ENCODE measurements around the gene IQSEC3.
A peak's percentile ranks its signal among the peaks of the same experiment; 100 is the strongest.

The IQSEC3 gene

GRCh38 chr12:147242-147641 is 80.7 kb downstream of the IQSEC3 start:
- H4K20me1 ChIP-seq (ENCODE audit: insufficient read depth, low read length), result no peaks in the 10 kb centered on the region
- no peak overlapping the region for H2AFZ ChIP-seq (ENCODE audit: low read depth, low read length)
- H3K27ac ChIP-seq (ENCODE audit: low read length), result no peak overlapping the region
- no peaks in the 10 kb centered on the region for H3K27me3 ChIP-seq (ENCODE audit: low read depth, low read length)
- H3K79me2 ChIP-seq (ENCODE audit: low read length), result no peaks in the 10 kb centered on the region
- no peak overlapping the region for H3K9ac ChIP-seq (ENCODE audit: low read length)
- no peaks in the 10 kb centered on the region for H3K36me3 ChIP-seq (replicated peaks; ENCODE audit: low read depth, low read length)
- H3K9me3 ChIP-seq (ENCODE audit: insufficient read depth, low read length), result no peaks in the 10 kb centered on the region
- TF ChIP-seq CTCF (IDR thresholded peaks at IDR 0.05; ENCODE audit: low read depth, low read length) (no peak), EZH2phosphoT487 (IDR thresholded peaks at IDR 0.05; ENCODE audit: low read depth) (no peak)
- H3K4me1 ChIP-seq (ENCODE audit: low read length), result no peaks in the 10 kb centered on the region
- no peak overlapping the region for H3K4me3 ChIP-seq (ENCODE audit: low read length)
- H3K4me2 ChIP-seq (ENCODE audit: low read length), result no peak overlapping the region

GRCh38 chr12:148676-149416 is 82.3 kb downstream of the IQSEC3 start:
- no peak for TF ChIP-seq EZH2phosphoT487 (IDR thresholded peaks at IDR 0.05; ENCODE audit: low read depth)
- TF ChIP-seq CTCF (IDR thresholded peaks at IDR 0.05; ENCODE audit: low read depth, low read length), result no peak
- H3K36me3 ChIP-seq (replicated peaks; ENCODE audit: low read depth, low read length), result no peaks in the 10 kb centered on the region
- H3K9me3 ChIP-seq (ENCODE audit: insufficient read depth, low read length), result no peaks in the 10 kb centered on the region
- no peaks in the 10 kb centered on the region for H3K79me2 ChIP-seq (ENCODE audit: low read length)
- H4K20me1 ChIP-seq (ENCODE audit: insufficient read depth, low read length), result no peaks in the 10 kb centered on the region
- no peak overlapping the region for H3K27ac ChIP-seq (ENCODE audit: low read length)
- no peaks in the 10 kb centered on the region for H3K27me3 ChIP-seq (ENCODE audit: low read depth, low read length)
- H3K4me3 ChIP-seq (ENCODE audit: low read length), result no peak overlapping the region
- peaks cover 7% of the 10 kb centered on the region for H3K4me1 ChIP-seq (ENCODE audit: low read length)
- no peak overlapping the region for H2AFZ ChIP-seq (ENCODE audit: low read depth, low read length)
- H3K9ac ChIP-seq (ENCODE audit: low read length), result no peak overlapping the region
- no peak overlapping the region for H3K4me2 ChIP-seq (ENCODE audit: low read length)

- H3K9ac ChIP-seq (ENCODE audit: low read length), result no peak overlapping the region
- TF ChIP-seq CTCF (IDR thresholded peaks at IDR 0.05; ENCODE audit: low read depth, low read length), result no peak
- no peak for TF ChIP-seq EZH2phosphoT487 (IDR thresholded peaks at IDR 0.05; ENCODE audit: low read depth)
- H3K4me3 ChIP-seq (ENCODE audit: low read length), result no peak overlapping the region
- H4K20me1 ChIP-seq (ENCODE audit: insufficient read depth, low read length), result no peaks in the 10 kb centered on the region
- H3K4me2 ChIP-seq (ENCODE audit: low read length), result no peak overlapping the region
- no peaks in the 10 kb centered on the region for H3K79me2 ChIP-seq (ENCODE audit: low read length)
- H3K27ac ChIP-seq (ENCODE audit: low read length), result no peak overlapping the region
- no peaks in the 10 kb centered on the region for H3K36me3 ChIP-seq (replicated peaks; ENCODE audit: low read depth, low read length)
- H3K9me3 ChIP-seq (ENCODE audit: insufficient read depth, low read length), result no peaks in the 10 kb centered on the region
- H3K27me3 ChIP-seq (ENCODE audit: low read depth, low read length), result no peaks in the 10 kb centered on the region
- peaks cover 7% of the 10 kb centered on the region for H3K4me1 ChIP-seq (ENCODE audit: low read length)
- no peak overlapping the region for H2AFZ ChIP-seq (ENCODE audit: low read depth, low read length)
Observed at GRCh38 chr12:151579-151978, 85.0 kb downstream of the IQSEC3 start.

- H3K36me3 ChIP-seq (replicated peaks; ENCODE audit: low read depth, low read length), result no peaks in the 10 kb centered on the region
- H2AFZ ChIP-seq (ENCODE audit: low read depth, low read length), result peak overlapping the region; percentile 79; the same call in 1 of the 2 replicates
- peaks cover 7% of the 10 kb centered on the region for H3K4me1 ChIP-seq (ENCODE audit: low read length)
- H3K9me3 ChIP-seq (ENCODE audit: insufficient read depth, low read length), result no peaks in the 10 kb centered on the region
- no peak overlapping the region for H3K4me3 ChIP-seq (ENCODE audit: low read length)
- H3K4me2 ChIP-seq (ENCODE audit: low read length), result no peak overlapping the region
- H3K27ac ChIP-seq (ENCODE audit: low read length), result no peak overlapping the region
- no peak overlapping the region for H3K9ac ChIP-seq (ENCODE audit: low read length)
- H4K20me1 ChIP-seq (ENCODE audit: insufficient read depth, low read length), result no peaks in the 10 kb centered on the region
- no peaks in the 10 kb centered on the region for H3K79me2 ChIP-seq (ENCODE audit: low read length)
- H3K27me3 ChIP-seq (ENCODE audit: low read depth, low read length), result no peaks in the 10 kb centered on the region
- TF ChIP-seq EZH2phosphoT487 (IDR thresholded peaks at IDR 0.05; ENCODE audit: low read depth) (no peak), CTCF (IDR thresholded peaks at IDR 0.05; ENCODE audit: low read depth, low read length) (no peak)
Observed at GRCh38 chr12:152440-152839, 85.9 kb downstream of the IQSEC3 start.

Data from OCI-LY3 (cell line).